Neural cell (in vitro differentiated cells): Measurements from ENCODE around the gene CMTM8. TPM values are rescaled to one million over a fixed set of nuclear protein-coding genes. Genes with fewer than 3 reads are reported as not detected.

Experiments
- H2AFZ ChIP-seq: fragments of 200-600, 300-800 bp; sonication (generic), shearing (Covaris generic); 2 replicates; pipeline ENCODE4 v1.6.0; 2014; ENCODE audit warnings: low read depth, mild to moderate bottlenecking, antibody characterized with exemption, low read length, moderate library complexity
- H3F3A ChIP-seq: fragments of 200-600 bp; shearing (Covaris generic); 2 replicates; pipeline ENCODE4 v1.6.1; 2016; ENCODE audit warnings: mild to moderate bottlenecking, moderate library complexity, mixed read lengths, antibody characterized with exemption, low read length; ENCODE audit not compliant: insufficient read depth, poor library complexity, severe bottlenecking
- H3K27ac ChIP-seq: fragments of 200-600, 300-800 bp; sonication (generic), shearing (Covaris generic); 2 replicates; pipeline ENCODE4 v1.5.1; 2014; ENCODE audit warnings: mild to moderate bottlenecking, low read length, moderate library complexity
- H3K27me3 ChIP-seq: fragments of 300-800, 200-600 bp; sonication (generic), shearing (Covaris generic); 2 replicates; pipeline ENCODE4 v1.6.0; 2014; ENCODE audit warnings: mild to moderate bottlenecking, low read depth, low read length, moderate library complexity; ENCODE audit not compliant: insufficient read depth
- H3K36me3 ChIP-seq: fragments of 300-800, 200-600 bp; sonication (generic), shearing (Covaris generic); 2 replicates; pipeline ENCODE4 v1.5.1; 2014; ENCODE audit warnings: mild to moderate bottlenecking, antibody characterized with exemption, low read length, moderate library complexity; ENCODE audit not compliant: insufficient read depth
- H3K4me2 ChIP-seq: fragments of 300-800, 200-600 bp; sonication (generic), shearing (Covaris generic); 2 replicates; pipeline ENCODE4 v1.6.0; 2014; ENCODE audit warnings: mild to moderate bottlenecking, low read length
- H3K4me3 ChIP-seq: fragments of 300-800, 200-600 bp; sonication (generic), shearing (Covaris generic); 2 replicates; pipeline ENCODE4 v1.5.1; 2014; ENCODE audit warnings: mild to moderate bottlenecking, low read length, moderate library complexity
- H3K79me2 ChIP-seq: fragments of 200-600 bp; shearing (Covaris generic); replicated peaks from 2 replicates; pipeline ENCODE4 v1.6.0; 2014; ENCODE audit warnings: mild to moderate bottlenecking, low read length, moderate library complexity; ENCODE audit not compliant: insufficient read depth
- H3K9ac ChIP-seq: fragments of 300-800, 200-600 bp; sonication (generic), shearing (Covaris generic); 2 replicates; pipeline ENCODE4 v1.6.1; 2016; ENCODE audit warnings: mild to moderate bottlenecking, low read length, mixed read lengths
- H3K9me2 ChIP-seq: fragments of 200-600 bp; shearing (Covaris generic); 2 replicates; pipeline ENCODE4 v1.6.1; 2016; ENCODE audit warnings: mild to moderate bottlenecking, low read length, mixed read lengths; ENCODE audit not compliant: insufficient read depth
- H3K9me3 ChIP-seq: fragments of 200-600, 300-800 bp; sonication (generic), shearing (Covaris generic); 2 replicates; pipeline ENCODE4 v1.6.1; 2016; ENCODE audit warnings: mild to moderate bottlenecking, mixed run types, low read length, moderate library complexity, mixed read lengths
- H4K20me1 ChIP-seq: fragments of 200-600 bp; shearing (Covaris generic); 2 replicates; pipeline ENCODE4 v1.6.1; 2016; ENCODE audit warnings: mild to moderate bottlenecking, mixed run types; ENCODE audit not compliant: insufficient read depth
- CTCF ChIP-seq: fragments of 450-650 bp; IDR thresholded peaks from 2 replicates; pipeline ENCODE4 v1.5.1; 2014; ENCODE audit warnings: antibody characterized with exemption, mild to moderate bottlenecking, moderate library complexity; ENCODE audit not compliant: poor library complexity, severe bottlenecking
- EP300 ChIP-seq: fragments of 450-650 bp; conservative IDR thresholded peaks from 2 replicates; pipeline ENCODE4 v1.6.1; 2014; ENCODE audit warnings: antibody characterized with exemption, mild to moderate bottlenecking, moderate library complexity; ENCODE audit not compliant: poor library complexity, severe bottlenecking
- EZH2 ChIP-seq: fragments of 200-600, 300-800 bp; shearing (Covaris generic), sonication (generic); IDR thresholded peaks from 2 replicates; pipeline ENCODE4 v1.6.1; 2014; ENCODE audit warnings: antibody characterized with exemption, low read length, borderline replicate concordance, mild to moderate bottlenecking; ENCODE audit not compliant: insufficient read depth, poor library complexity, severe bottlenecking
- MXI1 ChIP-seq: fragments of 450-650 bp; conservative IDR thresholded peaks from 2 replicates; pipeline ENCODE4 v1.6.1; 2014; ENCODE audit warnings: antibody characterized with exemption, mild to moderate bottlenecking; ENCODE audit not compliant: poor library complexity, severe bottlenecking
- POLR2AphosphoS5 ChIP-seq: IDR thresholded peaks from 2 replicates; pipeline ENCODE4 v1.6.1; 2012
- RAD21 ChIP-seq: fragments of 450-650 bp; conservative IDR thresholded peaks from 2 replicates; pipeline ENCODE4 v1.6.1; 2014; ENCODE audit warnings: antibody characterized with exemption, mild to moderate bottlenecking, moderate library complexity
- REST ChIP-seq: IDR thresholded peaks from 2 replicates; pipeline ENCODE4 v1.6.1; 2012; ENCODE audit warnings: borderline replicate concordance
- SMC3 ChIP-seq: fragments of 450-650 bp; conservative IDR thresholded peaks from 2 replicates; pipeline ENCODE4 v1.6.1; 2014; ENCODE audit warnings: antibody characterized with exemption, mild to moderate bottlenecking, moderate library complexity; ENCODE audit not compliant: poor library complexity
- TAF1 ChIP-seq: IDR thresholded peaks from 2 replicates; pipeline ENCODE4 v1.6.1; 2012; ENCODE audit warnings: low read depth
- polyA plus RNA-seq: library from polyadenylated mRNA; depleted of rRNA; stranded (reverse); fragments of >200 nt; gene quantifications from 2 replicates; pipeline ENCODE4 v1.2.3, GENCODE V29; 2014

The CMTM8 gene
- polyA plus RNA-seq, 1 donor from 2014 or later = not detected

GRCh38 chr3:32229565-32229964 is 8.9 kb upstream of the CMTM8 start:
- Histone ChIP-seq H4K20me1 (no peaks in the 10 kb centered on the region), H3F3A (no peaks in the 10 kb centered on the region), H3K9me2 (no peaks in the 10 kb centered on the region), H3K27me3 (no peaks in the 10 kb centered on the region), H3K9ac (no peak overlapping the region), H3K9me3 (no peaks in the 10 kb centered on the region), H3K36me3 (no peaks in the 10 kb centered on the region), H3K27ac (no peak overlapping the region), H2AFZ (no peak overlapping the region), H3K4me2 (no peak overlapping the region), H3K79me2 (no peaks in the 10 kb centered on the region), H3K4me3 (no peak overlapping the region)
- TF ChIP-seq REST (no peak), CTCF (no peak), EZH2 (no peak), EP300 (no peak), TAF1 (no peak), POLR2AphosphoS5 (no peak), MXI1 (no peak), RAD21 (no peak), SMC3 (no peak)

GRCh38 chr3:32236377-32236776 is 2.1 kb upstream of the CMTM8 start:
- Histone ChIP-seq H3K4me3 (no peak overlapping the region), H3K9me3 (no peaks in the 10 kb centered on the region), H4K20me1 (no peaks in the 10 kb centered on the region), H3K4me2 (no peak overlapping the region), H2AFZ (no peak overlapping the region), H3F3A (no peaks in the 10 kb centered on the region), H3K79me2 (no peaks in the 10 kb centered on the region), H3K9ac (no peak overlapping the region), H3K27me3 (peaks cover 25% of the 10 kb centered on the region), H3K9me2 (no peaks in the 10 kb centered on the region), H3K27ac (no peak overlapping the region), H3K36me3 (no peaks in the 10 kb centered on the region)
- no peak for TF ChIP-seq EZH2
- no peak for TF ChIP-seq RAD21
- TF ChIP-seq EP300 = no peak
- TF ChIP-seq REST = no peak
- no peak for TF ChIP-seq CTCF
- TF ChIP-seq SMC3 = no peak
- no peak for TF ChIP-seq MXI1
- no peak for TF ChIP-seq TAF1
- TF ChIP-seq POLR2AphosphoS5 = no peak
